Left renal pelvis (tissue), 4 donors: ENCODE data around the gene MCRIP1. TPM values are rescaled to one million over a fixed set of nuclear protein-coding genes. Genes with fewer than 3 reads are reported as not detected.
A peak's percentile ranks its signal among the peaks of the same experiment; 100 is the strongest.

Experiments used
- DNase-seq, 4 donors: peaks; one replicate each; pipeline ENCODE4 v3.0.0-alpha.2; 2013; ENCODE audit warnings: low read depth in 4 of 4, low spot score in 3 of 4
- polyA plus RNA-seq, 4 donors: library from polyadenylated mRNA; unstranded; fragments of 120-200 nt; gene quantifications; one replicate each; pipeline ENCODE4 v1.2.1, GENCODE V29; 2013; ENCODE audit not compliant: insufficient read length in 4 of 4

MCRIP1 gene, protein sequence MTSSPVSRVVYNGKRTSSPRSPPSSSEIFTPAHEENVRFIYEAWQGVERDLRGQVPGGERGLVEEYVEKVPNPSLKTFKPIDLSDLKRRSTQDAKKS
- 100 to 1,000 TPM in 1 of 4 donors, 10 to 100 TPM in 3; 76.5 to 114 (median 90.4) TPM for polyA plus RNA-seq

DNA sequence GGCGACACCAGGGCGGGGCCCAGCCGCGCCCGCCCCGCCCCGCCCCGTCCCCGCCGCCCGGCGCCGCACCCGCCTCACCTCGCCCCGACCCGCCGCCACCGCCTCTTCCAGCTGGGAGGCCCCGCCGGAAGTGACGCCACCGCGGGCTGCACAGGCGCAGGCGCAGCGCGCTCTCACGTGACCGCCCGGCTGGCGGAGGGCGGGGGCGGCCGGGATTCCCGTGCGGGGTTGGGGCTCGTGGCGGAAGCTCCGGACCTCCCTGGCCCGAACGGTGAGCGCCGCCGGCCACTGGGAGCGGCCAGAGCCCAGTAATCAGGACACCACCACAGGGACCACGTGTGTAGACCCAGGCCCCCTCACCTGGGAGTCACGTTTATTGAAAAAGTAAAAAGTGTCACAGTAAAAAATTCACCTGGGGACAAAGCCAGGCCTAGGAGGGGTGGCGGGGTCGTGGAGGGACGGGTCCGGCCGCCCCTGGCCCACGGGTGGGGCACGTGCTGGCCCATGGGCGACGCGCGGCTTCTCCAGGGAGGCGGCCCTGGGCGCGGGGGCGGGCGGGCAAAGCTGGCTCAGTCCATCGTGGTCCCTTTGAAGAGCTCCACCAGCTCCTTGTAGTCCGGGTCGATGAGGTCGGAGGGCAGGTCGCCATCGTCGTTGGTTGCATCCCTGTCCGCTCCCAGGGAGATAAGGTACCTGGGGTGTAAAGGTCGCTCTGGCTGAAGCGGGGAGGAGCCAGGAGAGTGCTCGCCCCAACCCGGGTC lies at the start of gene MCRIP1:
Gene MCRIP1 (minus strand): TSS at position 132 of the 761 bp plus-strand sequence. CDS start 8,785 bp downstream, outside the sequence.
- peak; percentile 78 to 85 (median 81) for DNase-seq

DNA sequence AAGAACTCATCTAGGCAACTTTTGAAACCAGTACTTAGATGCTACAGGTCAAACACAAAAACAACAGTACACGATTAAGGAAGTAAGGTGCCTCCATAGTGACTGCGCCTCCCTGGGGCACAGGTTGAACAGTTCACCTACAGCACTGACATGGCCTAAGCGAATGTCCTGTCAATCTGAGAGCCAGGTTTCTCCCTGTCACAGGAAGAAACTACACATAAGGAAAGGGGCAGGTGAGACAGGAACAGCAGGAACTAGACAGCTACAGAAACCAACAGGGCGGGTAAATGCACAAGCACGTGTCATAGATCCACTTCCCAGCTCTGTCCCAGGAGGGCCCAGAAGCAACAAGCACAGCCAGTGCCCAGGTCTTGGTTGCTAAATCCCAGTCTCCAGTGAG lies 46.0 kb upstream of the MCRIP1 start:
- DNase-seq = no peak

DNA sequence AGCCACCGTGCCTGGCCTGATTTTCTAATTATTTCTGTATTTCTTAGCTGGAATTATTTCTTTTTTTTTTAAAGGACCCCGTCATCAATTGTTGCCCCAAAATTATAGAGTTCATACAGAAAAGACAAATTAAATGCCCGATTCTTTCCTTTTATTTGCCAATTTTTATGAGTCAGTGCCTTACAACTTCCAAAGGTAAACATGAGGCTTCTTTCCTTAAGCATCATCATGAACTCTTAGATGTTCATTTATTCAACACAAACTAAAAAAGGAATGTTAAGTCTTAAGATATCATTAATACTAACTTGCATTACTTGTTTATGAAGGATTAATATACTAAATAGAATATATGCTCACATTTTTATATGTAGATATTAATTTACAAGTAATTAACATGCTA lies 45.2 kb upstream of the MCRIP1 start:
- DNase-seq = no peak

DNA sequence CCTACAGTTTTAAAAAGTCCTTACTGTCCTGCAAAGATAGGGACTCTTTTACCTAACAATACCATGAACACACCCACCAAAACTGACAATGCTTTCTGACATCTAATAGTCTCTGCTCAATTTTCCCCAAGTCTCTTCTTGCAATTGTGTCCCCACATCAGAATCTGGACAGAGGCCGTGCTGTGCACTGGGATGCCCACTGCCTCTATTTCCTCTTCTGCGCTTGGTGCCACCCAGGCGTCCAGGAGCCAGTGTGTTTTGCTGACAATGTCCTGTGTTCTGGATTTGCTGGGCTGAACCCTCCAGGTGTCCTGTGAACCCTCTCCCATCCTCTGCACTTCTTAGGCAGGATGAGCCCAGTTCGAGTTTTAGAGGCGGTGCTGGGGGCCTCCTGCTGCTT lies 44.5 kb upstream of the MCRIP1 start:
- no peak for DNase-seq

DNA sequence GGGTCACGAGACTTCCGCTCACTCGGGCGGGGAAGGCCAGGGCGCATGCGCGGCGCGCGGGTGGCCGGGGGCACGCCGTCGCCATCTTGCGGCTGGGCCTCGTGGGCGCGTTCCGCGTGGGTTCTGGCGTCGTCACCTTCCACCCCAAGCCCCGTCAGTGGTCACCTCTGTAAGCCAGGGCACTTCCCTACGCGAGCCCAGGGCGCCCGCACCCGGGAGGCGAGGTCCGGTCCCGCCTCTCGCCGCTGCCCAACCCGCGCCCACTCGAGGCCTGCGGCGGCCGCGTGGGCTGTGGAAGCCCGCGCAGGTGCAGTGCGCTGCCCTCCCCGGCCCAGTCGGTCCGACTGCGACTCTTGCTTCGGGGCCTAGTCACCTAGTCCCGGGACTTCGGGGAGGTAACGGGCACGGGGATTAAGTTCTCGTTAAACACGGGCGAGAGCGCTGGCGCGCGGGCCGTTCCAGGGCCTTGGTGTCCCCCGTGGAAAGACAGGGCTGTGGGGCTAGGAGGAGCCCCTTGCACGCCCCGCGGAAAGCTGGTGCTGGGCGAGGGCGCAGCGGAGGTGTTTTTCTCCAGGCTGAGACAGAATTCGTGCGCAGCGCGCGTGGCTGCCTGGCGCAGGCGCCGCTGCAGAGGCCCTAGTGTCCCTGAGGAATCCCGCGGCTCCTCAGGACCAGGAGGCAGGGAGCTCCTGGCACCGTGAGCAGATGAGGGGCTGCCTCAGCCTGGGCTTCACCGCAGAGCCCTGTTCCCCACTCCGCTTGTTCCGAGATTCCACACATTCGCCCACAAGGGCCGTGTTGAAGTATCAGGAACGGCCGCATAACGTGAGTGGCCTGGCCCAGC lies 38.5 kb upstream of the MCRIP1 start:
- DNase-seq = peak in 3 of 4 donors; percentile 73 to 77 (median 77)

DNA sequence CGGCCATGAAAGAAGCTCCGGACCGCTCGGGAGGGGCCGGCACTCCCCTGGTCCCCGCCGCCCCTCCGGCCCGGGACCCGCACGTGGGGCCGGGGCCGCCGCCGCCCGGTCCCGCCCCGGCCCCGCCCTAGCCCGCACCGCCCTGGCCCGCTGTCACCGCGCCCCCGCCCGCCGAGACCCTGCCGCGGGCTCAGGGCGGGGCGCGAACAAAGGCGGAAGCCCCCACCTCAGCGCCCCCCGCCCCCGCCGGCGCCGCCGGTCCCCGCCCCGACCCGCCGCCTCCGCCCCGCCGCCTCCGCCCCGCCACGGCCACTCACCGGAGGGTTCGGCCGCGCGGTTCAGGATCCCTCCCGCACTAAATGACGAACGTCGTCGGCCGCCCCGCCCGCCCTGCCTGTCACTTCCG lies 37.9 kb upstream of the MCRIP1 start, which contains the start of gene ARHGDIA:
Gene ARHGDIA (minus strand): TSS at position 357 of the 406 bp plus-strand sequence. CDS start 1,407 bp downstream, outside the sequence.
- DNase-seq = no peak

DNA sequence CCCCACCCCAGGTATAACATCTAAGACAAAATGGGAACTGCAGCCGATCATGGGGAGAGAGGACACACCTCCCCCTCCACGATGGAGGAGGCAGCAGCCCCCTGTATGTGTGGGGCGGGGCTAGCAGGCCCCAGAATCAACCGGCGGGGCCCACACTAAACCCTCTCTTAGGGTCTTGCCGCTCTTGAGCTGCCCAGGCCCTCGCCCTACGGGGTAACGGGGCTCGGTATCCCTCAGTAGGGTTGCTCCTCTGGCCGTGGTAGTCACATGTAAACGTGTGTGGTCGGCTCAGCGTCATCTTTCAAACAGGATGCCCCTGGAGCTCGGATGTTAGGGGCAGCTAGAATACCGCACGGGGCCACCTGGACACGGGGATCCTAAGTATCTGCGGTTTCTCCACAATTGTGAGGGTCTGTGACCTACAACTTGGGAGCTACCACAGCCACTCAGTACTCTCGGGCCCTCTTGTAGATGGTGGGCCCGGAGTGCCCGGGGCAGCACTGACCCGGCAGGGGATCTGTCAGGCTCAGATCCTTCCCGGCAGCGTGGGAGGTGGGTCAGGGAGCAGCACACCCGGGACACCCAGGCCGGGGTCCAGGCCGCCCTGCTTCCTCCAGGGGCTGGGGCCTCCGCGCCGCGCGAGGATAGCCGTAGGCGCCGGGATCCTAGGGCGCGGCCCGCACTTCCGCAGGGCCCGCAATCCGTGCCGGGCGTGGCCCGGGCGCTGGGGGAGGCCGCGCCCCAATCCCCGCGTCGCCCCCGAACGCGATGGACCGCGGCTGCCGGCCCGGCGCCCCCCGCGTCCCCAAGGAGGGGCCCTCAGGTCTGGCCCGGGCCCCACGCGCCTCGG lies 37.3 kb upstream of the MCRIP1 start:
- no peak for DNase-seq

DNA sequence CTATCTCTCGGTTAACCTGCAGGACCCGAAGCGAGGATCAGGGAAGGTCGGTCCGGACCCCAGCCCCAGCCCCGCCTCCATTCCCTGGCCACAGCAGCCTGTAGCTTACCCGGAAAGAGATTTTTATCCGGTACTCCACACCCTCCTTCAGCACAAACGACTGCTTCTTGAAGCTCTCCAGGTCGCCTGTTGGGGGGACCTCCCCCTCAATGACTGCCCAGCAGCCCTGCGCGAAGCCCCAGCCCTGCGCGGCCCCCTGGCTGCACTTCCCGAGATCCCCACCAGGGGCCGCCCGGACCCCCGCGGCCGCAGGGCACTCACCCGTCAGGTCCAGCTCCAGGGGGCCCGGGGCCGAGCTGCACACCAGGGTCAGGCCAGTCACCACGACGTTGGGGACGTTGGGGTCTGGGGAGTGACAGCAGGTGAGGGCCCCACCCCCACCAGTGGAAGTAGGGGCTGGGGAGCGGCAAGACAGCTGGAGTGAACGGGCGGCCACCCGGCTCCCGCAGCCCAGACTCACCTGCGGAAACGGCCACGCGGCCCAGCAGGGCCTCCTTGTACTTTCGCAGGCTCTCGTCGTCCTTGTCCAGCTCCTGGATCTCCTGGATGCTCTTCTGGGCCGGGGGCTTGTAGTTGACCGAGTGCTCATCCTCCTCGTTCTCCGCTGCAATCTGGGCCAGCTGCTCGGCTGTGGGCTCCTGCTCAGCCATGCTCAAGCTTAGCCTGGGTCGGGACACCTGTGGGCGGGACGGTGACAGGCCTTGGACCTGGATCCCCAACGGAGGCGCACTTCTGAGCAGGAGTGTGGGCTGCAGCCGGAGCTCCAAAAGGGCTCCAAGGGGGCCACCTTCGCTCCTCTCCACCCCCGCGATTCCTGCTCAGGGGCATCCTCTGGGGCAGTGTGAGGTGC lies 36.4 kb upstream of the MCRIP1 start:
- DNase-seq = no peak

DNA sequence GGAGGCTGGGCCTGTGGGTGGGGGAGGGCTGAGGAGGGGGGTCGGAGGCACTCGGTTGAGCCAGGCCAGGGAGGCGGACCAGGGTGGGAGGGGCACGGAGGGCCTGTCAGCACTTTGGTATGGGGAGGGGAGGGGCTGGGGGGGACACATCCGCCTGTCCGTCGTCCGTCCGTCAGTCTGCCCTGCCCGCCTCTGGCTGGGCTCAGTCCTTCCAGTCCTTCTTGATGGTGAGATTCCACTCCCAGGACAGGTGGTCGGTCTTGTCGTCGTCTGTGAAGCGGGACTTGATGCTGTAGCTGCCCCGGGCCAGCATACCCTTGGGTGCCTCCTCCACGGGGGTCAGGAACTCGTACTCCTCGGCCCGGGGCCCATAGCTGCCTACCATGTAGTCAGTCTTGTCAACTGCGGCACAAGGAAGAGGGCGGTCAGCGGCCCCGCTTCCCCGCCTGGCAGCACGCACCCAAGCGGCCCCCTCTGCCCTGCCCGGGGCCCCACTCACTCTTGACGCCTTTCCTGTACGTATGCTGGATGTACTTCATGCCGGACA lies 35.7 kb upstream of the MCRIP1 start:
- no peak for DNase-seq

DNA sequence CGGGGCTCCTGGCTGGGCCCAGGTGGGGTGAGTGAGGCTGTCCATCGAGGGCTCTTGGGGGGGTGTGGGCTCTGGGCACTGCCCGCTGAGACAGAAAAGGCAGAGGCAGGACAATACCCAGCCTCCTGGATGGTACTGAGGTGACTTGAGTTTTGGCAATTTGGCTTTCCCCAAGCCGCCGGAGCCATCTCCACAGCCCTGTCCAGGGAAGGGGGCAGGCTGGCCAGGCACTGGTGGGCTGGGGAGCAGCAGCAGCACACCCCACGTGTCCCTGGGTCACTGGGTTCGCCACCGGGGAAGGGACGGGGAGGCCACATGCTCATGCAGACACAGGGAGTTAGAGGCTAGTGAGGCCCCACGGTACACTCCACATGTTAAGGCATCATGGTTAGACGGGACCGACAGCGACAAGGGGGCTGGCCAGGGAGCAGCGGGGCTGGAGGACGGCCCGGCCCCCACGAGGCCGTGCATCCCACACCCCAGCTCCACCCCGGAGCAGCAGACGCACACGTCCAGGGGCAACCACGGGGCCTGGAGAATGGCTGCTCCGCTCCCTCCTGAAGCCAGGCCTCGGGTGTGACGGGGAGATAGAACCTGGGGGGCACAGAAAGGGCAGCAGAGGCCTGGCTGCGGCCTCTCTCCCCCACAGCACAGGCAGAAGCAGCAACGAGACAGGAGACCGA lies 35.0 kb upstream of the MCRIP1 start:
- no peak for DNase-seq

DNA sequence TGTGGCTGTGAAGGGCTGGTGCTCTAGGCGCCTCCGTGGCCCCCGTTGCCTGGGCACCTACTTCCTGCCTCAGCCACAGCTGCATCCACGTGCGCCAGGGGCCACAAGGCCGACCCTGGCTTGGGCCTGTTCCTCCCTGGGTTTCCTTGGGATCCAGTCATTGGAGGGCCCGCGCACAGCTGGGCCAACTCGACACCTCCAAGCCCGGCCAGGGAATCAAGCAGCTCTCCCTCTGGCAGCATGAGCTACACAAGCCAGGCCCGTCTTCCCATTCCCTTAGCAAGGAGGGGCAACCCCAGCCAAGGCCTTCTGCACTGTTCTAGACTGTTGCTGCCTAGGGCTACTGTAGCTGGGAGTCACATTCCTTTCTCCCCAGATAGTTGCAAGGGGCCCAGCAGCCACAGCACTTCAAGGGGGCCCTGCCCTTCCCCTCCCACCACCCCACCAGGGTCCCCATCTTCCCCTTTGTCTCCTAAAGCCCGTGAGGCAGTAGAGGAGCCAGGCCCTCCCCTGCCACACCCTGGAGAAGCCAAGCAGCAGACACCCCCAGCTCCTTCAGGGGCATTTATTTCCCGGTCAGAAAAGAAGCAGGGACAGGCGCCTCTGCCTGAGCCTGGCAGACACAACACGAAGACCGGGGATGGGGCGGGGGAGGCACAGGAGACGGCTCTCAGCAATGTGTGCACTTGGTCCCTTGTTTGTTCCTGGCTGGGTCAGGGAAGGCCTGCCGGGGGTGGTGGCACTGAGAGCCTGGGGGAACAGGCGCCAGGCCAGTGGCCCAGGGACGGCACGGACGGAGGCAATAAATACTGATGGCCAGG lies 34.3 kb upstream of the MCRIP1 start:
- no peak for DNase-seq

DNA sequence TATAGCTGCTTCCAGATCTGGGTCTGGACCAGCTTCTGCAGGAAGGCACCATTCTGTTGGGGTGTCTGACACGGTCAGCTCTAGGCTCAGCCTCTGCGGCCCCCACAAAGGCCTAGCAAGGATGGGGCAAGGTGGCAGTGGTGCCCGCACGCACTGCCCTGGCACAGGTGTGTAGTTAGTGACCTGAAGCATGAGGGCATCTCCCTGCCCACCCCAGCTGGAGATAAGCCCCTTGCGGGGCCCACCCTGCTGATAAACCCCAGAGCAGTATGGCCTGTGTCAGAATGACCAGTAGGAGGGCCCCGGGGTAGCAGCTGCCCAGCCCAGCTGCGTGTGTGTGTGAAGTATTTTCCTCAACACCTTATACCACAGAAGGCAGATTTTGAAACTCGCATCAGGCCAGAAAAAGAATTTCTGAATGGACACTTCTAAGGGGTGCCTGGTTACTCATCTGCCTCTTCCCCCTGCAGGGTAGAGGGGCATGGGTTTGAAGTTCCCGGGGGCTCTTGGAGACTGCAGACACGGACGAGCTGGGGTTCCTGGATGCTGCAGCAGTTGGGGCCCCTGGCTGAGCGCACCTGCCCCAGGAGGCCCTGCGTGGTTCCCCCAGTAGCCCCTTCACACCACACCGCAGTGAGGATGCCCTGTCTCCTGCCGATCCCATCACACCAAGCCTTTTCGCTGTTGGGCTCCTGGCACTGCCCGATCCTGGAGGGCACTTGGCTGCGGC lies 33.5 kb upstream of the MCRIP1 start:
- no peak for DNase-seq

DNA sequence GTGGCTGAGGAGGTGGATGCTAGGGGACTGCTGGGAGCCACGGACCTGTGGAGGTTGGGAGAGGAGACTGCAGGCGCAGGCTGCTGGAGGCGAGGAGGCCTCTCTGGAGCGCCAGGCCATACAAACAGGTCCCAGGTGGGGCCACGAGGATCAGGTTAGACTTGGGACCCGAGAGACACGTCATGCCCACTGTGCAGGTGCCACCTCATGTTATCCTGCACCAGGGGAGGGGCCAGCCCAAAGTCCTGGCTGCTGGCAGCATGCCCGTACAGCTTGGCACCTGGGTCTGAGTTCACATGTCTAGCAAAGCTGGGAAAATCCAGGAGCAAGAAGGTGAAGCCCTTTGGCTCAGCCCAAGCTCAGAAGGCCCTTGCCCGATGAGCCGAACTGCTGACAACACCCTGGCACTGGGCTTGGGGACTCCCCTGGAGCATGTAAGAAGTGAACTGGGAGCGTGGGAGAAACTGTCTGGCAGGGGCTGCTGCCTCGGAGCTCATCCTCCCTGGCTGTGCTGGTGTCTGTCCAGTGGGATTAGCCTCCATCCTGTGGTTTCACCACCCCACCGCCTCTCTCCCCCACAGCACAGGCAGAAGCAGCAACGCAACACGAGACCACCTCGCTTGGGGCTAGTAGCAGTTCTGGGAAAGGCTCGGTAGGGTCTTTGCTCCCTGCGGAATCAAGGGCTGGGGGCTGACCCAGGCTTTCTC lies 32.8 kb upstream of the MCRIP1 start:
- no peak for DNase-seq

DNA sequence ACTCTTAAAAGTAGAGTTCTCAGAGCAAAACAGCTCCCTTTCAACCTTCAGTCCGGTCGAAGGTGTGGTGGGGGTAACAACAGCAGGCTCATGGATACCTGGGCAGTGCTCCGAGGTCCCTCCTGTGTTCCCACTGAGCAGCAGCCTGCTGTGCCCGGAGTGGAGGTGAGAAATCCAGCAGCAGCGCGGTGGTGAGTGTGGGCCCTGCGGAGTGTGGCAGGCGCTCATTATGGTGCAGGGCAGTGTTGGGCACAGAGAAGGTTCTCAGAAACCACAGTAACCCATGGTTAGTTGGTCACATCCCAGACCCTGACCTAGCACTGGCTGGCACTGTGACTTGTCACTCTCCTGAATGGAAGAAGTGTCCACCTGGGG lies 32.3 kb upstream of the MCRIP1 start:
- no peak for DNase-seq

DNA sequence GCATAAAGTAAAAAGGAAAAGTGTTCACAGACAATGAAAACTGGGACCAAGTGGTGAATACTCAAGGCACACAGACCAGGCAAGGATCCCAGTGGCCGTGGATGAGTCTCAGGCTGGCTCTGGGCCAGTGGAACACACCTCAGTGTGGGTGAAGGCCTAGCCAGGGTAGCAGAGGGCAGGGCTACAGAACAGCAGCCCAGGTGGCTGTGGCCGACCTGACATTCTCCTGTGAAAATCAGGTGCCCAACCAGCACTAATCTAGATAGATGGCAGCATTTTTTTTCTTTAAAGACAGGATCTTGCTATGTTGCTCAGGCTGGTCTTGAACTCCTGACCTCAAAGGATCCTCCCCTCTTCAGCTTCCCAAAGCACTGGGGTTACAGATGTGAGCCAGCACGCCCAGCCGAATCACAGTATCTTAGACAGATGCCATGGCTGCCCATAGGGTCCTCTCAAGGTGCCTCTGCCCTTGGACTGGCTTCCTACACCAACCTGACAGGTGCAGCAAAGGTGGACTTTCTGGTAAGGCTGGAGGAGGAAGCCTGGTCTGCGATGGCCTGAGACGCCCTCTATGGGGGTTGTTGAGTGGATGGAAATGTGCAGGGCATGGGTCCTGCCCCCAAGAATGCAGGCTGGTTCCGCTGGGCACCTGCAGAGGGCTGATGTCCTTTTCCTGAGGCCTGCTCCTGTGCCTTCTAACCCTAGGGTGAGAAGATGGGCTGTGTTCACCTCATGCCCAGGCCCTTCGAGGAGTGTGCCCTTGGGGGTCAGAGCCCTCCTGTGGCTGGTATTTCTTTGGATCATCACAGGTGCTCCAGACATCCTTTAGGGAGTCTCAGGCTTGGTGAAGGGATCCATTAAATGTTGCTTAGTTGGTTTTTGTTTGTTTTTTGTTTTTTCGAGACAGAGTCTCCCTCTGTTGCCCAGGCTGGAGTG lies 31.0 kb upstream of the MCRIP1 start:
- DNase-seq = no peak
